Tibial artery (tissue), 4 donors: ENCODE results near the gene MYOF.

Experiments
- DNase-seq, 2 donors: peaks; one replicate each; pipeline ENCODE4 v3.0.0-alpha.2; 2019
- H3K27ac ChIP-seq, 2 donors: fragments of 200-600 bp; sonication (generic) in 1 of 2; 1 replicate in 1 of 2; 2 replicates in 1 of 2; pipeline ENCODE4 v1.5.1; 2018 to 2019; ENCODE audit warnings: mild to moderate bottlenecking in 1 of 2
- H3K27me3 ChIP-seq, 2 donors: fragments of 200-600 bp; sonication (generic) in 1 of 2; one replicate each; pipeline versions ENCODE4 v1.5.1 to v1.6.0; 2016 to 2019
- H3K36me3 ChIP-seq, 3 donors: fragments of 200-600 bp; sonication (generic) in 2 of 3; one replicate each; pipeline ENCODE4 v1.5.1; 2016 to 2019; ENCODE audit warnings: mild to moderate bottlenecking in 2 of 3
- H3K4me1 ChIP-seq, 4 donors: fragments of 200-600 bp; sonication (generic) in 2 of 4; 1 replicate in 3 of 4; 2 replicates in 1 of 4; pipeline ENCODE4 v1.5.1; 2016 to 2019
- H3K4me3 ChIP-seq, 2 donors: fragments of 200-600 bp; sonication (generic) in 1 of 2; 1 replicate in 1 of 2; 2 replicates in 1 of 2; pipeline ENCODE4 v1.5.1; 2018 to 2019; ENCODE audit warnings: mild to moderate bottlenecking in 2 of 2
- H3K9me3 ChIP-seq, 3 donors: fragments of 200-600 bp; sonication (generic) in 1 of 3; one replicate each; pipeline ENCODE4 v1.5.1; 2016 to 2019
- intact Hi-C: fragments of 100-400 bp; cut with DNase I; formaldehyde crosslinking; loops from one replicate; pipeline ENCODE4 v1.15.0; 2023; ENCODE audit warnings: low total_unique reads
- TF ChIP-seq, protein P1 (sequence below), 2 experiments: fragments of 200-600 bp in 1 of 2; fragments of 450-650 bp in 1 of 2; IDR thresholded peaks; one replicate each; pipeline ENCODE4 v1.5.1; 2017 to 2019; ENCODE audit warnings: antibody characterized with exemption in 2 of 2, mild to moderate bottlenecking in 1 of 2, moderate library complexity in 1 of 2

Gene MYOF

DNA sequence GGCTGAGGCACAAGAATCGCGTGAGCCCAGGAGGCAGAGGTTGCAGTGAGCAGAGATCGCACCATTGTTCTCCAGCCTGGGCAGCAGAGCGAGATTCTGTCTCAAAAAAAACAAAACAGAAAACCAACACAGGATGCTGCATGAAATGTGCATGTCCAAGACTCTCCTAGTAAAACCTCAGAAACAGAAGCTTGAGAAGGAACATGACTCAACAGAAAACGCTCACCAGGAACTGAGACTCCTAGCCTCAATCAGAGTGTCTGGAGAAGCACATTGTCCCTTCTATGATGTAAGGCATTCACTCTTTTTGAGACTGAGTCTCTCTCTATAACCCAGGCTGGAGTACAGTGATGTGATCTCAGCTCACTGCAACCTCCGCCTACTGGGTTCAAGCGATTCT lies 168.3 kb downstream of the MYOF start:
- intact Hi-C loops = no loop called here
- TF ChIP-seq, protein P1, sequence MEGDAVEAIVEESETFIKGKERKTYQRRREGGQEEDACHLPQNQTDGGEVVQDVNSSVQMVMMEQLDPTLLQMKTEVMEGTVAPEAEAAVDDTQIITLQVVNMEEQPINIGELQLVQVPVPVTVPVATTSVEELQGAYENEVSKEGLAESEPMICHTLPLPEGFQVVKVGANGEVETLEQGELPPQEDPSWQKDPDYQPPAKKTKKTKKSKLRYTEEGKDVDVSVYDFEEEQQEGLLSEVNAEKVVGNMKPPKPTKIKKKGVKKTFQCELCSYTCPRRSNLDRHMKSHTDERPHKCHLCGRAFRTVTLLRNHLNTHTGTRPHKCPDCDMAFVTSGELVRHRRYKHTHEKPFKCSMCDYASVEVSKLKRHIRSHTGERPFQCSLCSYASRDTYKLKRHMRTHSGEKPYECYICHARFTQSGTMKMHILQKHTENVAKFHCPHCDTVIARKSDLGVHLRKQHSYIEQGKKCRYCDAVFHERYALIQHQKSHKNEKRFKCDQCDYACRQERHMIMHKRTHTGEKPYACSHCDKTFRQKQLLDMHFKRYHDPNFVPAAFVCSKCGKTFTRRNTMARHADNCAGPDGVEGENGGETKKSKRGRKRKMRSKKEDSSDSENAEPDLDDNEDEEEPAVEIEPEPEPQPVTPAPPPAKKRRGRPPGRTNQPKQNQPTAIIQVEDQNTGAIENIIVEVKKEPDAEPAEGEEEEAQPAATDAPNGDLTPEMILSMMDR (IDR thresholded peaks at IDR 0.05) = no peak
- H3K4me1 ChIP-seq = peaks cover 0 to 4% (median 0%) of the 10 kb centered on the region in 4 donors
- H3K27ac ChIP-seq = no peak overlapping the region
- no peak overlapping the region for H3K4me3 ChIP-seq
- H3K36me3 ChIP-seq = peaks cover 78 to 99% (median 96%) of the 10 kb centered on the region in 3 donors
- no peaks in the 10 kb centered on the region for H3K9me3 ChIP-seq
- no peak for DNase-seq
- H3K27me3 ChIP-seq = no peaks in the 10 kb centered on the region

DNA sequence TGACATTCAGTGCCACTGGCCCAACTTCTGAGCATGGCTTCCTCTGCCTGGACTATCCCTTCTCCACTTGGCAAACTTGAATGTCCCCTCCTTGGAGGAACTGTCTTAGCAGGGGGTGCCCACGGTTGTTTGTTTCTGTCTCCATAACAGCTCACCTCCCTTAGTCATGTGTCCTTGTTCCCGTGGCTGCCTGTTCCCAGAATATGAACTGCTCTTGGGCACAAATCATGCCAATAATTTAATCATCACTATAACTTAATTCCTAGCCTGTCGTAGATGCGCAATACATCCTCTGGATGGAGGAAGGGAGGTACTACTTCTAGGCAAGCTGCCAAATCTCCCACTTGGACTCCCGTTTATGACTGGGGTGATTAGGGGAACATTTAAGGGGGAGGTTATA lies 173.1 kb downstream of the MYOF start:
- Histone ChIP-seq H3K4me1 (peaks cover 0 to 4% (median 0%) of the 10 kb centered on the region in 4 donors), H3K4me3 (no peak overlapping the region), H3K27ac (peak overlapping the region in 1 of 2 donors; percentile 12), H3K27me3 (no peaks in the 10 kb centered on the region), H3K9me3 (no peaks in the 10 kb centered on the region), H3K36me3 (peaks cover 58 to 98% (median 91%) of the 10 kb centered on the region in 3 donors)
- DNase-seq = no peak
- intact Hi-C loops = no loop called here
- TF ChIP-seq, protein P1 (IDR thresholded peaks at IDR 0.05) = no peak

DNA sequence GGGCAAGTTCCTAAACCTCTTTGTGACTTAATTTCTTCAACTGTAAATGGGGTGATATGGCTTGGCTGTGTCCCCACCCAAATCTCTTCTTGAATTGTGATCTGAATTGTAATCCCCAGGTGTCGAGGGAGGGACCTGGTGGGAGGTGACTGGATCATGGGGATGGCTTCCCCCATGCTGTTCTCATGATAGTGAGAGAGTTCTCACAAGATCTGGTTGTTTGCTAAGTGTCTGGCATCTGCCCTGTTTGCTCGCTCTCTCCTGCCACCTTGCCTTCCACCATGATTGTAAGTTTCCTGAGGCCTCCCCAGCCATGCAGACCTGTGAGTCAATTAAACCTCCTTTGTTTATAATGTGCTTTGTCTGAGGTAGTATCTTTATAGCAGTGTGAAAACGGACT lies 177.0 kb downstream of the MYOF start:
- TF ChIP-seq, protein P1 (IDR thresholded peaks at IDR 0.05) = no peak
- Histone ChIP-seq H3K4me3 (no peak overlapping the region), H3K9me3 (no peaks in the 10 kb centered on the region), H3K27me3 (no peaks in the 10 kb centered on the region), H3K4me1 (peaks cover 0 to 4% (median 0%) of the 10 kb centered on the region in 4 donors), H3K27ac (no peak overlapping the region), H3K36me3 (peaks cover 34 to 63% (median 56%) of the 10 kb centered on the region in 3 donors)
- no peak for DNase-seq
- intact Hi-C loops = no loop called here

DNA sequence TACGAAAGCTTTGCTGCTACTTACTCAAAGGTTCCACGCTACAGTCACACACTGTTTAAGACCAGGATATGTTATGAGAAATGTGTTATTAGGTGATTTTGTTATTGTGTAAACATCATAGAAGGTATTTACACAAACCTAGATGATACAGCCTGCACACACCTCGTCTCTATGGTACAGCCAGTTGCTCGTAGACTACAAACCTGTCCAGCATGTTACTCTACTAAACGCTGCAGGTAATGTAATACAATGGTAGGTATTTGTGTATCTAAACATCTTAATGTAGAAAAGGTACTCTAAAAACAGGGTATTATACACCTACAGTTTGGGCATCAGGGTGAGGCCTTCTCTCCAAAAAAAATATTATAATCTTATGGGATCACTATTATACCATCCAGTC lies 181.2 kb downstream of the MYOF start:
- H3K36me3 ChIP-seq = peaks cover 6 to 22% (median 17%) of the 10 kb centered on the region in 3 donors
- no peaks in the 10 kb centered on the region for H3K9me3 ChIP-seq
- H3K27me3 ChIP-seq = no peaks in the 10 kb centered on the region
- no peak overlapping the region for H3K27ac ChIP-seq
- H3K4me1 ChIP-seq = no peaks in the 10 kb centered on the region
- DNase-seq = no peak
- no peak overlapping the region for H3K4me3 ChIP-seq
- TF ChIP-seq, protein P1 (IDR thresholded peaks at IDR 0.05) = no peak
- intact Hi-C loops = no loop called here

DNA sequence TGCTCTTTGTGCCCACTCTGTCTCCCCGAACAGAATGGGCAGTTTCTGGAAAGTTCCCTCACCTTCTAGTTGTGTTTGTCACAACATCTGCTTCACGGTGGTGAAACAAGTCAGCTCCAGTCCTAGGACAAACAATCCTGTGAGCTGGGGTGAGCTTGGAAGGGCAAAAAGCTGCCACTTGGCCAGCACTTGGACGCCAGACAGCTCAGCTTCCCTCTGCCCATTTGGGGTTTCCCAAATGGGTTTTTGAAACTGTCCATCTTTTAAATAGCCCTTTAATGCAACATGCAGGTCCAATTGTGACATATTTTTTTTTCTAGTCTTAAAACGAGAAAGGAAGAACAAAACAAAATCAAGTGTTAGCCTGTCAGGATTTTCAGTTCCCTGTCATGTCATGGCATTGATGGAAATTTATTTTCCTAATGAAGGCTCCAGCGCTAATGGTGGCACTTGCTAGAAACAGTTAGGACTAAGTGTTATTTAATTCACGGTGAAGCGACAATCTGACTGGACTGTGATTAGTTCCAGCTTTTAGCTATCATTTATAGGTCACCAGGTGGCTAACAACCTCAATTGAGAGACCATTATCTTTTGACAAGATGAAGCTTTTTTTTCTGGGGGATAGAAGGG lies 181.7 kb downstream of the MYOF start:
- Histone ChIP-seq H3K4me1 (no peaks in the 10 kb centered on the region), H3K4me3 (no peak overlapping the region), H3K36me3 (peaks cover 3 to 16% (median 12%) of the 10 kb centered on the region in 3 donors), H3K27me3 (no peaks in the 10 kb centered on the region), H3K9me3 (no peaks in the 10 kb centered on the region), H3K27ac (no peak overlapping the region)
- intact Hi-C loops = no loop called here
- TF ChIP-seq, protein P1 (IDR thresholded peaks at IDR 0.05) = no peak
- no peak for DNase-seq
